ENCODE measurements around the gene ODAD3.
A peak's percentile ranks its signal among the peaks of the same experiment; 100 is the strongest.
"Not testable (repeated sequence)": the region's sequence is repeated elsewhere in the genome, so short reads cannot be mapped to it uniquely, and the experiment has no call there.

ODAD3 gene

DNA sequence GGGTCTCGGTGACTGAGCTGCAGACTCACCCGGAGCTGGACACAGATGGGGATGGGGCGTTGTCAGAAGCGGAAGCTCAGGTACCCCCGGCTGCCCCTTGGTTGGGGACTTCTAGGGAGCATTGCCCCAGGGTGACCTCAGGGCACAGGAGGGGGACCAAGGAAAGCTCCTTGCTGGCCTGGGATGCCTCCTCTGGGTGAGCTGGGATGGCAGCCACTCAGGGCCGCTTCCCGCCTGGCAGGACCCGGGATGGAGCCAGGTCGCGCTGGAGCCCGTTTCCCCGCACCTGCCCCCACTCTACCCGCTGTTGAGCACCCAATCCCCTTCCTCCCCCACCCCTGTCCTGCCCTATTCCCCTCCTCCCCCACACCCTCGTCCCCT is 11.3 kb upstream of the ODAD3 start:
- TF ChIP-seq, protein P1, sequence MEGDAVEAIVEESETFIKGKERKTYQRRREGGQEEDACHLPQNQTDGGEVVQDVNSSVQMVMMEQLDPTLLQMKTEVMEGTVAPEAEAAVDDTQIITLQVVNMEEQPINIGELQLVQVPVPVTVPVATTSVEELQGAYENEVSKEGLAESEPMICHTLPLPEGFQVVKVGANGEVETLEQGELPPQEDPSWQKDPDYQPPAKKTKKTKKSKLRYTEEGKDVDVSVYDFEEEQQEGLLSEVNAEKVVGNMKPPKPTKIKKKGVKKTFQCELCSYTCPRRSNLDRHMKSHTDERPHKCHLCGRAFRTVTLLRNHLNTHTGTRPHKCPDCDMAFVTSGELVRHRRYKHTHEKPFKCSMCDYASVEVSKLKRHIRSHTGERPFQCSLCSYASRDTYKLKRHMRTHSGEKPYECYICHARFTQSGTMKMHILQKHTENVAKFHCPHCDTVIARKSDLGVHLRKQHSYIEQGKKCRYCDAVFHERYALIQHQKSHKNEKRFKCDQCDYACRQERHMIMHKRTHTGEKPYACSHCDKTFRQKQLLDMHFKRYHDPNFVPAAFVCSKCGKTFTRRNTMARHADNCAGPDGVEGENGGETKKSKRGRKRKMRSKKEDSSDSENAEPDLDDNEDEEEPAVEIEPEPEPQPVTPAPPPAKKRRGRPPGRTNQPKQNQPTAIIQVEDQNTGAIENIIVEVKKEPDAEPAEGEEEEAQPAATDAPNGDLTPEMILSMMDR (IDR thresholded peaks at IDR 0.05; ENCODE audit: low read depth, low read length, missing control alignments), result no peak
- DNase-seq (ENCODE audit: extremely low read depth, low read depth), result no peak
- no peak overlapping the region for H3K4me3 ChIP-seq (replicated peaks; ENCODE audit: low read depth, low read length)

DNA sequence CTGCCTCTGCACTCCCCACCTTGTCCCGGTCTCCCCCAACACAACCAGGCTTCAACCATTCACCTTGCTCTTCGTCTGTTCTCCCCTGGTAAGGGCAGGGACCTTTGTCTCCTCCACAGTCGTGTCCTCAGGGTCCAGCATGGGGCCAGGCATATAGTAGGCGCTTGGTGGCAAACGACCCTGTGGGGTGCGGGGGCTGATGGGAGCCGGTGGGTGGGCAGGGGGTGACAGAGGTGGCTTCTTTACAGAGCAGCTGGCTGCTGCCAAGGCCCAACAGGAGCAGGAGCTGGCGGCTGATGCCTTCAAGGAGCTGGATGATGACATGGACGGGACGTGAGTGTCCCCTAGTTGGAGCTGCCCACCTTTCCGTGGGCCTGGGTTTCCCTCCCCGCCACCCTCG is 10.2 kb upstream of the ODAD3 start:
- DNase-seq (ENCODE audit: extremely low read depth, low read depth), result no peak
- H3K4me3 ChIP-seq (replicated peaks; ENCODE audit: low read depth, low read length), result no peak overlapping the region
- TF ChIP-seq, protein P1 (IDR thresholded peaks at IDR 0.05; ENCODE audit: low read depth, low read length, missing control alignments), result no peak

DNA sequence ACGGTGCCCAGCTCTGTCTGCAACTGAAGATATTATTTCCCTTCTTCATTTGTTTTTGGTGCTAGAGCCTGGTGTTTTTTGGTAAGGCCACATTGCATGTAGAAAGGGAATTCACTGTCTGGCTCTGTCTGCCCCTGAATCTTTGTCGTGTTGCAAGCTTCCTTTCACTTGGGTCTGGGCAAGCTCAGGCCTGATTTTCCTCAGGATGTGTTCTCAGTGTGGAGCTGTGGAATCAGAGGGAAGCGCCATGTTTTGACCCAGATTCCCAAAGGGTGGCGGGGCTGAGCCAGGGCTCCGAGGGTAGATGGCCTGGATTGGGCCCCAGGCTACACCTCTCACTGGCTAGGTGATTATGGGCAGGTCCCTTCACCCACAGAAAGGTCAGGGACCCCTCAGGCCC is 9.1 kb upstream of the ODAD3 start:
- no peak for DNase-seq (ENCODE audit: extremely low read depth, low read depth)
- TF ChIP-seq, protein P1 (IDR thresholded peaks at IDR 0.05; ENCODE audit: low read depth, low read length, missing control alignments), result no peak

DNA sequence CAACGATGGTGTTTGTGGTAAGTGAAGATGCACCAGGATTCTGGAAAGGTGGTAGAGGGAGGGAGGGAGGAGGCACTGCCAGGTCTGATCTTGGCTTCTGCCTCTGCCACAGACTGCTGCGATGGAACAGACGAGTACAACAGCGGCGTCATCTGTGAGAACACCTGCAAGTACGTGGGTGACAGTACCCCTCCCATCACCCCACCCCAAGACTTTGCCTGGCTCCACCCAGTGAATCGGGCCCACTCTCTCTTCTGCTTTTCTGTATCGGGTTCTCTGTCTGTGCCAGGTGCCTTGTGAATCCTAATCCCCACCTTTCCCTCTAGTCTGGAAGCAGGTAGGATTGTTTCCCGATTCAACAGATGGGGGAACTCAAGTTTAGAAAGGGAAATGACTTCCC is 3.0 kb upstream of the ODAD3 start:
- TF ChIP-seq, protein P1 (IDR thresholded peaks at IDR 0.05; ENCODE audit: low read depth, low read length, missing control alignments), result no peak
- no peak overlapping the region for H3K4me3 ChIP-seq (replicated peaks; ENCODE audit: low read depth, low read length)
- DNase-seq (ENCODE audit: extremely low read depth, low read depth), result no peak

More for the DNA sequence above, 9.1 kb upstream of the ODAD3 start:
- no peak overlapping the region for H3K4me3 ChIP-seq (replicated peaks; ENCODE audit: low read depth, low read length)

DNA sequence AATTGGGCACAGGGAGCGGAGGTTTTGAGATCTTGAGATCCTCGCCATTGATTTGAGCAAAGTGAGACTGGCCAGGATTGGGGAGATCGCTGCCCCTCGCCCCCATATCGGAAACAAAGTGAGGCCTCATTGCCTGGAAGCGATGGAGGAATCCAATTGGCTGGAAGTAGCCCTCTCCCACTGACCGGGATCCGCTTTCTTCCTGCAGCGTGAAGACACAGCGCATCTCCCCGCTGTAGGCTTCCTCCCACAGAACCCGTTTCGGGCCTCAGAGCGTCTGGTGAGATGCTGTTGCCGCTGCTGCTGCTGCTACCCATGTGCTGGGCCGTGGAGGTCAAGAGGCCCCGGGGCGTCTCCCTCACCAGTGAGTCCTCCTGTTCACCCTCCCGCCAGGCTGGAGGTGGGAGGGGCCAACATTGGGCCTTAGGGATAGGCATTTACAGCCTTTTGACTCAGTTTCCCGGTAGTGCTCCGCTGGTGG is 952 bp upstream of the ODAD3 start:
- DNase-seq (ENCODE audit: extremely low read depth, low read depth), result no peak
- peak overlapping the region; percentile 98 for H3K4me3 ChIP-seq (replicated peaks; ENCODE audit: low read depth, low read length)
- TF ChIP-seq, protein P1 (IDR thresholded peaks at IDR 0.05; ENCODE audit: low read depth, low read length, missing control alignments), result no peak

DNA sequence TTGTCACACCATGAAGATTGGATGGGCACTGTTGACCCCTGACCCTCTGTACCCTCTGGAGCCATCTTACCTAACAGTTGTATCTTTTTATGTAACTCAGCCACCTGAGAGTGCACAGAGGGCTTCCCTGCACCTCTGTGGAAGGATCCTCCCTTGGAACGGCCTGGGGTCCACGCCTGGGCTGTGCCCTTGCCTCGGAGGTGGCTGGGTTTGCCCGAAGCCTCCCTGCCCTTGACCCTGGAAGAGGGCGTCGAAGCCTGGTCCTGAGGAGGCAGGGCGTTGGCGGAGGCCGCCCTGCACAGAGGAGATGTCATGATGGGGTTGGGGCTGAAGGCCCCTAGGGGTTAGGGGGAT is 241 bp downstream of the ODAD3 start:
- TF ChIP-seq, protein P1 (IDR thresholded peaks at IDR 0.05; ENCODE audit: low read depth, low read length, missing control alignments), result no peak
- DNase-seq (ENCODE audit: extremely low read depth, low read depth), result no peak
- H3K4me3 ChIP-seq (replicated peaks; ENCODE audit: low read depth, low read length), result peak overlapping the region; percentile 98

DNA sequence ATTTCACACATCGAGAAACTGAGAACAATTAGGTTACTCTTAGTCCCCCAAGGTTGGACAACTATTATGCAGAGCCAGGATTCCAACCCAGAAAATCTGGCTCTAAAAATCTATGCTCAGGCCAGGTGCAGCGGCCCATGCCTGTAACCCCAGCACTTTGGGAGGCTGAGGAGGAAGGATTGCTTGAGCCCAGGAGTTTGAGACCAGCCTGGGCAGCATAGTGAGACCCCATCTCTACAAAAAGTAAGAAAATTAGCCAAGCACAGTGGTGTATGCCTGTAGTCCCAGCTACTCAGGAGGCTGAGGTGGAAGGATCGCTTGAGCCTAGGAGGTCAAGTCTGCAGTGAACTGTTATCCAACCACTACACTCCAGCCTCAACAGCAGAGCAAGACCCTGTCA is 1.4 kb downstream of the ODAD3 start:
- not testable (repeated sequence) for DNase-seq (ENCODE audit: extremely low read depth, low read depth); H3K4me3 ChIP-seq (replicated peaks; ENCODE audit: low read depth, low read length)

Data from HFF-Myc (cell line).